Activated B cell treated with CpG ODN at 0.5 μM for 24 hours (primary cell): ENCODE data around the gene CNPPD1. TPM values are rescaled to one million over a fixed set of nuclear protein-coding genes. Genes with fewer than 3 reads are reported as not detected.

ENCODE experiments used
- ATAC-seq: fragments of 200-7000 bp; cut with Tn5 transposase; one replicate; pipeline ENCODE4 v1.10.0; 2021; ENCODE audit warnings: low read depth, mild to moderate bottlenecking, moderate library complexity
- CTCF ChIA-PET: fragments of 350-600 bp; sonication (Branson Sonifier 250); formaldehyde crosslinking; loops from one replicate; lab custom pipeline; 2021; ENCODE audit warnings: antibody characterized with exemption; lab: Charles Lee
- POLR2A ChIA-PET: fragments of 350-600 bp; sonication (Branson Sonifier 250); formaldehyde crosslinking; loops from one replicate; lab custom pipeline; 2021; ENCODE audit warnings: antibody characterized with exemption; lab: Charles Lee
- DNase-seq: peaks from one replicate; pipeline ENCODE4 v3.0.0; 2022
- H3K27ac Mint-ChIP-seq: one replicate; pipeline ENCODE4 v1.8.0; 2020; ENCODE audit warnings: mixed read lengths
- H3K27me3 Mint-ChIP-seq: one replicate; pipeline ENCODE4 v1.8.0; 2021; ENCODE audit warnings: mixed read lengths
- H3K36me3 Mint-ChIP-seq: one replicate; pipeline ENCODE4 v1.8.0; 2021; ENCODE audit warnings: low read depth, mixed read lengths
- H3K4me1 Mint-ChIP-seq: one replicate; pipeline ENCODE4 v1.8.0; 2021; ENCODE audit warnings: mixed read lengths
- H3K4me3 Mint-ChIP-seq: one replicate; pipeline ENCODE4 v1.8.0; 2020; ENCODE audit warnings: mild to moderate bottlenecking, mixed read lengths
- H3K9me3 Mint-ChIP-seq: one replicate; pipeline ENCODE4 v1.8.0; 2020; ENCODE audit warnings: mixed read lengths
- CTCF ChIP-seq: fragments of 200-600 bp; IDR thresholded peaks from one replicate; pipeline ENCODE4 v1.8.0; 2022; ENCODE audit warnings: antibody characterized with exemption, mild to moderate bottlenecking
- intact Hi-C: fragments of 100-400 bp; cut with micrococcal nuclease; formaldehyde crosslinking; loops from one replicate; pipeline ENCODE4 v1.15.1; 2024
- total RNA-seq: library from RNA; stranded (reverse); gene quantifications from 2 replicates; pipeline ENCODE4 v1.2.3, GENCODE V29; 2022

Gene CNPPD1
- total RNA-seq: 144 and 147 TPM in 2 replicates

GRCh38 chr2:219176818-219177551, at the start of gene CNPPD1:
Gene CNPPD1 (minus strand): TSS chr2:219176925. CDS start chr2:219176828, 97 bp downstream.
- ATAC-seq (peak; percentile 70), DNase-seq (peak; percentile 87)
- Mint-ChIP-seq H3K36me3 (peaks cover 78% of the 10 kb centered on the region), H3K4me3 (peak within 1 kb of the TSS; percentile 96), H3K27ac (peak within 1 kb of the TSS; percentile 99), H3K4me1 (peaks cover 40% of the 10 kb centered on the region), H3K9me3 (no peaks in the 10 kb centered on the region), H3K27me3 (no peaks in the 10 kb centered on the region)
- no peak for TF ChIP-seq CTCF
- intact Hi-C loops: loop anchor here (1.0 to 5.0 kb wide), 17 partner anchors 17 to 960 kb away; partner anchors contain the start of genes AAMP, ARPC2, BCS1L and CNOT9
- ChIA-PET POLR2A (interaction anchor here (0.5 to 4.7 kb wide), 32 partner anchors 10 to 958 kb away, joined by 3 to 98 read pairs (median 6); partner anchors contain the start of genes ABCB6, ANKZF1, ATG9A and DNAJB2), CTCF (interaction anchor here (1.0 to 4.7 kb wide), 8 partner anchors 18 to 122 kb away, joined by 3 to 33 read pairs (median 6); partner anchors contain the start of genes ABCB6, ANKZF1, ATG9A and DNAJB2)

GRCh38 chr2:219225350-219225749, 48.6 kb upstream of the CNPPD1 start:
- POLR2A ChIA-PET: interaction anchor here (7.8 kb wide), 1 partner anchor 24 kb away, joined by 287 read pairs; the partner anchor contains the start of genes GLB1L, STK16, TUBA4A and TUBA4B
- peaks cover 26% of the 10 kb centered on the region for H3K4me1 Mint-ChIP-seq
- H3K27ac Mint-ChIP-seq: no peak overlapping the region
- peaks cover 64% of the 10 kb centered on the region for H3K36me3 Mint-ChIP-seq
- CTCF ChIA-PET: no interaction called here
- no peak for ATAC-seq
- DNase-seq: no peak
- H3K4me3 Mint-ChIP-seq: no peak overlapping the region
- no peaks in the 10 kb centered on the region for H3K27me3 Mint-ChIP-seq
- TF ChIP-seq CTCF: no peak
- intact Hi-C loops: no loop called here
- no peaks in the 10 kb centered on the region for H3K9me3 Mint-ChIP-seq

- ATAC-seq (no peak), DNase-seq (no peak)
- intact Hi-C loops: no loop called here
- CTCF ChIA-PET: no interaction called here
- no peak overlapping the region for H3K4me3 Mint-ChIP-seq
- no peaks in the 10 kb centered on the region for H3K9me3 Mint-ChIP-seq
- no peak overlapping the region for H3K27ac Mint-ChIP-seq
- peaks cover 61% of the 10 kb centered on the region for H3K36me3 Mint-ChIP-seq
- H3K27me3 Mint-ChIP-seq: no peaks in the 10 kb centered on the region
- TF ChIP-seq CTCF: no peak
- POLR2A ChIA-PET: interaction anchor here (0.7 to 1.1 kb wide), 2 partner anchors 25 to 26 kb away, joined by 3 read pairs; no protein-coding TSS in a partner anchor
- H3K4me1 Mint-ChIP-seq: peaks cover 27% of the 10 kb centered on the region
Observed at GRCh38 chr2:219223831-219224610, 47.3 kb upstream of the CNPPD1 start.

- H3K4me3 Mint-ChIP-seq: no peak overlapping the region
- peaks cover 21% of the 10 kb centered on the region for H3K4me1 Mint-ChIP-seq
- H3K27me3 Mint-ChIP-seq: no peaks in the 10 kb centered on the region
- H3K27ac Mint-ChIP-seq: no peak overlapping the region
- peaks cover 62% of the 10 kb centered on the region for H3K36me3 Mint-ChIP-seq
- intact Hi-C loops: no loop called here
- TF ChIP-seq CTCF: no peak
- ATAC-seq (no peak), DNase-seq (no peak)
- H3K9me3 Mint-ChIP-seq: no peaks in the 10 kb centered on the region
- ChIA-PET CTCF (no interaction called here), POLR2A (interaction anchor here (0.6 to 1.4 kb wide), 4 partner anchors 10 to 73 kb away, joined by 3 to 4 read pairs (median 3); partner anchors contain the start of genes GLB1L and STK16)
Observed at GRCh38 chr2:219221957-219222518, 45.3 kb upstream of the CNPPD1 start.
